Measurements from ENCODE around the gene USF3.

The USF3 gene, protein sequence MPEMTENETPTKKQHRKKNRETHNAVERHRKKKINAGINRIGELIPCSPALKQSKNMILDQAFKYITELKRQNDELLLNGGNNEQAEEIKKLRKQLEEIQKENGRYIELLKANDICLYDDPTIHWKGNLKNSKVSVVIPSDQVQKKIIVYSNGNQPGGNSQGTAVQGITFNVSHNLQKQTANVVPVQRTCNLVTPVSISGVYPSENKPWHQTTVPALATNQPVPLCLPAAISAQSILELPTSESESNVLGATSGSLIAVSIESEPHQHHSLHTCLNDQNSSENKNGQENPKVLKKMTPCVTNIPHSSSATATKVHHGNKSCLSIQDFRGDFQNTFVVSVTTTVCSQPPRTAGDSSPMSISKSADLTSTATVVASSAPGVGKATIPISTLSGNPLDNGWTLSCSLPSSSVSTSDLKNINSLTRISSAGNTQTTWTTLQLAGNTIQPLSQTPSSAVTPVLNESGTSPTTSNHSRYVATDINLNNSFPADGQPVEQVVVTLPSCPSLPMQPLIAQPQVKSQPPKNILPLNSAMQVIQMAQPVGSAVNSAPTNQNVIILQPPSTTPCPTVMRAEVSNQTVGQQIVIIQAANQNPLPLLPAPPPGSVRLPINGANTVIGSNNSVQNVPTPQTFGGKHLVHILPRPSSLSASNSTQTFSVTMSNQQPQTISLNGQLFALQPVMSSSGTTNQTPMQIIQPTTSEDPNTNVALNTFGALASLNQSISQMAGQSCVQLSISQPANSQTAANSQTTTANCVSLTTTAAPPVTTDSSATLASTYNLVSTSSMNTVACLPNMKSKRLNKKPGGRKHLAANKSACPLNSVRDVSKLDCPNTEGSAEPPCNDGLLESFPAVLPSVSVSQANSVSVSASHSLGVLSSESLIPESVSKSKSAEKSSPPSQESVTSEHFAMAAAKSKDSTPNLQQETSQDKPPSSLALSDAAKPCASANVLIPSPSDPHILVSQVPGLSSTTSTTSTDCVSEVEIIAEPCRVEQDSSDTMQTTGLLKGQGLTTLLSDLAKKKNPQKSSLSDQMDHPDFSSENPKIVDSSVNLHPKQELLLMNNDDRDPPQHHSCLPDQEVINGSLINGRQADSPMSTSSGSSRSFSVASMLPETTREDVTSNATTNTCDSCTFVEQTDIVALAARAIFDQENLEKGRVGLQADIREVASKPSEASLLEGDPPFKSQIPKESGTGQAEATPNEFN (N-terminal part only)

DNA sequence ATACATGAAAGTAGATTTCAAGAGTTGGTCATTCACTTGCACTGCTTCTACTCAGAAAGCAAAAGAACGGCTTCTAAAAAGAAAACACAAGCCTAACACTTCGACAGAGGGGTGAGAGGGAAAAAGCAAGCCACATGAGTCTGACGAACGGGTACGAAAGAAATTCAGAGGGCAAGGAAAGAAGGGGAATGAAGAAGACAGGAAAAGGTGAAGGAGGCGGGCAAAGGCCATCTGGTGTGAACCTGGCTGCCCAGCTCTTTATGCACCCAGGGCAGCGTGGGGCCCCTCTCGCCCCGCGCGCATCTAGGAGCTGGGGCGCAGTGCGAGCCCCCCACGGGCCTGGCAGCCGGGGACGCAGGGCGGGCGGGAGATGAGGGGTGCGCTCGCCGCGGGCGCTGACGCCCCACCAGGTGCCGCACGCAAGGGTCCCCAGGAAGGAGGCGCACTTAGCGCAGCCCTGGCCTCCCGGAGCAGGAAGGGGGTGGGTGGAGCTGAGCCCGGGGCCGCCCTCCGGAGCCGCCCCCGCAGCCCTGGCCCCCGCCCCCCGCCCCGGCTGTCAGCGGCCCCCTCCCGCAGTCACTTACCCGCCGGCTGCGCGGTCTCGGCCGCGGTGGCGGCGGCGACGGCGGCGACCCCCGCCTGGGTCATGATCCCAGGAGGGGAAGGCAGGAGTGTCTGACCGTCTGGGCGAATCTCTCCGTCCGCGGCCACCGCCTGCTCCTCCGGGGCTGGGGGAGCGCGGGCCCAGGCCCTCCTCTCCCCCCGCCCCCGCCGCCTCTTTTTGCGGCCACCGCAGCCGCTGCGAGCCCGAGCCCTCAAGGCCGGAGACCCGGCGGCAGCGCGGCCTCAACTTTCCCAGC is at the start of gene USF3:
Gene USF3 (minus strand): TSS at position 857 of the 860 bp plus-strand sequence. CDS start 21,764 bp downstream, outside the sequence.
- Histone ChIP-seq H3K4me3 (ENCODE audit: insufficient read depth, low read length, poor library complexity, severe bottlenecking) (peak within 1 kb of the TSS; percentile 82), H3K4me2 (ENCODE audit: low read depth, low read length, poor library complexity, severe bottlenecking) (peak within 1 kb of the TSS; percentile 95), H3K9me2 (replicated peaks; ENCODE audit: insufficient read depth, low read length) (no peaks in the 10 kb centered on the region), H3K9ac (ENCODE audit: low read length) (peak within 1 kb of the TSS; percentile 78), H3K27ac (ENCODE audit: low read depth, low read length) (peak within 1 kb of the TSS; percentile 74), H2AFZ (ENCODE audit: low read depth, low read length, severe bottlenecking) (peak within 1 kb of the TSS; percentile 91), H3K9me3 (ENCODE audit: insufficient read depth, low read length) (no peaks in the 10 kb centered on the region), H3K36me3 (ENCODE audit: low read length) (no peaks in the 10 kb centered on the region), H3K79me2 (ENCODE audit: insufficient read depth, low read length) (peaks cover 23% of the 10 kb centered on the region; the same call in 1 of the 2 replicates), H4K20me1 (ENCODE audit: low read depth, low read length) (no peaks in the 10 kb centered on the region), H3K27me3 (ENCODE audit: low read length) (no peaks in the 10 kb centered on the region), H3F3A (ENCODE audit: insufficient read depth) (no peaks in the 10 kb centered on the region)
- no peak for TF ChIP-seq EZH2phosphoT487 (conservative IDR thresholded peaks at IDR 0.05; ENCODE audit: low read length)
- TF ChIP-seq, protein P1, sequence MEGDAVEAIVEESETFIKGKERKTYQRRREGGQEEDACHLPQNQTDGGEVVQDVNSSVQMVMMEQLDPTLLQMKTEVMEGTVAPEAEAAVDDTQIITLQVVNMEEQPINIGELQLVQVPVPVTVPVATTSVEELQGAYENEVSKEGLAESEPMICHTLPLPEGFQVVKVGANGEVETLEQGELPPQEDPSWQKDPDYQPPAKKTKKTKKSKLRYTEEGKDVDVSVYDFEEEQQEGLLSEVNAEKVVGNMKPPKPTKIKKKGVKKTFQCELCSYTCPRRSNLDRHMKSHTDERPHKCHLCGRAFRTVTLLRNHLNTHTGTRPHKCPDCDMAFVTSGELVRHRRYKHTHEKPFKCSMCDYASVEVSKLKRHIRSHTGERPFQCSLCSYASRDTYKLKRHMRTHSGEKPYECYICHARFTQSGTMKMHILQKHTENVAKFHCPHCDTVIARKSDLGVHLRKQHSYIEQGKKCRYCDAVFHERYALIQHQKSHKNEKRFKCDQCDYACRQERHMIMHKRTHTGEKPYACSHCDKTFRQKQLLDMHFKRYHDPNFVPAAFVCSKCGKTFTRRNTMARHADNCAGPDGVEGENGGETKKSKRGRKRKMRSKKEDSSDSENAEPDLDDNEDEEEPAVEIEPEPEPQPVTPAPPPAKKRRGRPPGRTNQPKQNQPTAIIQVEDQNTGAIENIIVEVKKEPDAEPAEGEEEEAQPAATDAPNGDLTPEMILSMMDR (IDR thresholded peaks at IDR 0.05; ENCODE audit: insufficient read depth, low read length, poor library complexity, severe bottlenecking) = no peak

DNA sequence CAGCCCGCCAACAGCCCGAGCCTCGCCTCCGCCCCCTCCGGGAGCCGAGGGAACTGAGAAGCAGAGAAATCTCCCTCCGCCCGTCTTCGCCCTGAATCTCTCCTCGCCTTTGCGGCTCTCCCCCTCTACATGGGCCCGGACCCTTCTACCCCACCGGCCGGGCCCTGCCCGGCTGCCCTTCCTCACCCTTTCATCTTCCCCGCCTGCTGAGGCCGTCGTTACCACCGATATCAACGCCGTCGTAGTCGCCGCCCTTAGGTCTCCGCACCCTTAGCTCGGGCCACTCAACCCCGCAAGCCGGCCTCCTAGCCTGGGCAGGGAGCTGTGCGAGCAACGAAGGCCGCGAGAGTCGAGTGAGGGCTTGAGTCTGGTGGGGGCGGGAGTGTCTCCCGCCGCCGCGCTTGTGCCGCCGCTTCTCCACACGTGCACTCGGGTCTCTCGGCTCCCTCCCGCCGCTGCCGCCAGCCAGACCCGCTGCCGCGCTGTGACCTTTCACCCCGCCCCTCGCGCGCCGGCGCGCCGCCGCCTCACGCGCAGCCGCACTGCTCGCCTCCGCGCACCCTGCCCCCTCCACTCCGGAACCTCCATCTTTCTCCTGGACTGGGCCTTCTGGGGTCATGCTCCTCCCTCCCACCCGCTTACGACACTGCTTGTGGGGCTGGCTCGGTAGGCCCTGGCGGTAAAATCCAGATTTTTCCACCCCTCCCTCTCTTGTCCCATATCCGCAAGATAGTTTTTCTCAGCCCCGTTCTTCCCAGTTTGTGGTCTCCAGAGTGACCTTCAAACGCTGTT is 49.5 kb upstream of the USF3 start, which contains the start of gene NAA50:
Gene NAA50 (minus strand): TSS at position 494 of the 792 bp plus-strand sequence. CDS start 300 bp downstream, at position 194.
- TF ChIP-seq, protein P1 (IDR thresholded peaks at IDR 0.05; ENCODE audit: insufficient read depth, low read length, poor library complexity, severe bottlenecking) = no peak
- no peak for TF ChIP-seq EZH2phosphoT487 (conservative IDR thresholded peaks at IDR 0.05; ENCODE audit: low read length)
- H3K27ac ChIP-seq (ENCODE audit: low read depth, low read length) = peak within 1 kb of the TSS; percentile 93
- H4K20me1 ChIP-seq (ENCODE audit: low read depth, low read length) = peaks cover 33% of the 10 kb centered on the region
- peak within 1 kb of the TSS; percentile 99 for H3K9ac ChIP-seq (ENCODE audit: low read length)
- no peaks in the 10 kb centered on the region for H3K27me3 ChIP-seq (ENCODE audit: low read length)
- H3K79me2 ChIP-seq (ENCODE audit: insufficient read depth, low read length) = peaks cover 87% of the 10 kb centered on the region
- H3K4me3 ChIP-seq (ENCODE audit: insufficient read depth, low read length, poor library complexity, severe bottlenecking) = peak within 1 kb of the TSS; percentile 97
- H3K4me2 ChIP-seq (ENCODE audit: low read depth, low read length, poor library complexity, severe bottlenecking) = peak within 1 kb of the TSS; percentile 92
- H2AFZ ChIP-seq (ENCODE audit: low read depth, low read length, severe bottlenecking) = peak within 1 kb of the TSS; percentile 74
- H3K9me3 ChIP-seq (ENCODE audit: insufficient read depth, low read length) = no peaks in the 10 kb centered on the region
- H3K9me2 ChIP-seq (replicated peaks; ENCODE audit: insufficient read depth, low read length) = no peaks in the 10 kb centered on the region
- peaks cover 39% of the 10 kb centered on the region for H3F3A ChIP-seq (ENCODE audit: insufficient read depth)
- H3K36me3 ChIP-seq (ENCODE audit: low read length) = peaks cover 10% of the 10 kb centered on the region

Measured in SU-DHL-6 (cell line).